ENCODE data around the gene GOLGA6L10.
"Not testable (repeated sequence)": the region's sequence is repeated elsewhere in the genome, so short reads cannot be mapped to it uniquely, and the experiment has no call there.

Gene GOLGA6L10

DNA sequence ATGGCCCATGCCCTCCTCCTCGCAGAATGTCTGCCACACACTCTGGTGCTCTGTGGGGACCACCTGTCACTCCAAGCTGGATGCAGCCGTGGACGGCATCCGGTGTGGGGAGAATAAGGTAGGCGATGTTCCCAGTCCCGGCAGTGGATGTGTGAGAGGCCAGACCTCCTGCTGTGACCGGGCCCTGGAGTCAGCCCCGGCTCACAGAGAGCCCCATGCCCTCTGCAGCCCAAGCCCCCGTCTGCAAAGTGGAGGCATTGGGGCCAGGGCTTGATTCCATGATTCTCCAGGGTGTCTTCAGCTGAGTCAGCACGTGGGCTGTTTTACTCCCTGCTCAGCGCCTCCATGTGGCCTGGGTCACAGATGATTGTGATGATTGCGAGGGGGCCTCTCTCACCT, 32.2 kb downstream of the GOLGA6L10 start:
- DNase-seq = no peak

DNA sequence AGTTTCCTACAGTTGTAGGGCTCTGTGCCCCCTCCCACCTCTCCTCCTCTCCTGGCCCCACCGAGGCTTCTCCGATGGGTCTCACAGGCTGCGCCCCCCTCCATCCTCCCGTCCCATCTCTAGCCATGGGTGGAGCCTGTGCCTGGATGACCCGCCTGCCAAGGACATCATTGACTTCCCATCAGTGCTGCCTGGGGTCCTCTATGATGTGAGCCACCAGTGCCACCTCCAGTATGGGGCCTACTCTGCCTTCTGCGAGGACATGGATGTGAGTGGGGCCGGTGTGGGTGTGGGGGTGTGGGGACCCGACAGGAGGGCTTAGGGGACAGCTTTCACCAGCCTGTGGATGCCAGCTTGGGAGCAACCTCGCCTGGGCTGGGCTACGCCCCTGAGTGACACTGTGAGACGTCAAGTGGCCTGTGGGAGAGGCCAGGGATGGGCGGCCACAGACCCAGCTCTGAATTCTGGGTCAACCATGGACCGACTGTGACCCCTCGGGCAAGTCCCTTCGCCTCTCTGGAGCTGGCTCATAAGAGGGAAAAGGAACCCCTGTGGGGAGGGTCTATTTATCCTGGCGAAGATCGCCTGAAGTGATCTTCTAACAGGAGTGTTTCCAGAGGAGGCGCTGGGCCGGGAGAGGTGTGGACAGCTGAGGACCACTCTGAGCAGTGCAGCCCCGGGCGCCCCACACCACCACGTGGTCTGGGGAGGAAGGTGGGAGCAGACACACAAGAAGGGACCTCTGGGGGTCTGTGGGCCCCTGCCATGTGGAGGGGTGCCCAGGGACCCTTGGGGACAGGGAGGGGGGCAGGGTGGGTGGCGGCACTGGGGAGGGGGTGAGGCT, 32.8 kb downstream of the GOLGA6L10 start:
- not testable (repeated sequence) for DNase-seq

DNA sequence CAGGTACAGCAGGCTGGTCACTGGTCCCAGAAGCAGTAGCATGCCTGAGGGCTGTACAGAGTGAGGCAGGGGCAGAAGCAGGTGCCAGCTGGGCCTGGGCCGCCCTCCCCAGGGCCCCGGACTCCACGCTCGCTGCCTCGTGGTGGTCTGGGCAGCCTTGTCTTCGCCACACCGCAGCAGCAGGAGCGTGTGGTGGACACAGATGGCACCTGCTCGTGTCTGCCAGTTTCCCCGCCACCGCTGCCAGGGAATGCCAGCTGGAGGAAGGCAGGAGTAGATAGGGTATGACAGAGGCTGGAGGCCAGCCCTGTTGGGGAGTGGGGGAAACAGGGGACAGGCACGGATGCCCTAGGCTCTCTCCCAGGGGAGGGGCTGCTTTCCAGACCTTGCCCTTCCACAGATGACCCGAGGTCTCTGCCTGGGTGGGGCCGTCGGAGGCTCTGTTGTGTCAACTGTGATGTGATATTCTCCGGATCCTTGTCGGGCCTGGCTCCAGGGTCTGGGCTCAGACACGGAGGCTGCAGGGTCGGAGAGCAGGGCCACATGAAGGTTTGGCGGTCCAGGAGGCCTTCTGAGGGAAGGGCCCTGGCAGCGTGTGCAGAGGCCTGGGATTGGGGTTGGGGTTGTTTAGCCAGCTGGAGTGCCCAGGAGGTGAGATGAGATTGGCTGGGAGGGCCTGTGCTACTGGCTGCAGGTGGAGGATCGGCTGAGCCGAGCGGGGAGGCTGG, 33.6 kb downstream of the GOLGA6L10 start:
- DNase-seq = no peak

DNA sequence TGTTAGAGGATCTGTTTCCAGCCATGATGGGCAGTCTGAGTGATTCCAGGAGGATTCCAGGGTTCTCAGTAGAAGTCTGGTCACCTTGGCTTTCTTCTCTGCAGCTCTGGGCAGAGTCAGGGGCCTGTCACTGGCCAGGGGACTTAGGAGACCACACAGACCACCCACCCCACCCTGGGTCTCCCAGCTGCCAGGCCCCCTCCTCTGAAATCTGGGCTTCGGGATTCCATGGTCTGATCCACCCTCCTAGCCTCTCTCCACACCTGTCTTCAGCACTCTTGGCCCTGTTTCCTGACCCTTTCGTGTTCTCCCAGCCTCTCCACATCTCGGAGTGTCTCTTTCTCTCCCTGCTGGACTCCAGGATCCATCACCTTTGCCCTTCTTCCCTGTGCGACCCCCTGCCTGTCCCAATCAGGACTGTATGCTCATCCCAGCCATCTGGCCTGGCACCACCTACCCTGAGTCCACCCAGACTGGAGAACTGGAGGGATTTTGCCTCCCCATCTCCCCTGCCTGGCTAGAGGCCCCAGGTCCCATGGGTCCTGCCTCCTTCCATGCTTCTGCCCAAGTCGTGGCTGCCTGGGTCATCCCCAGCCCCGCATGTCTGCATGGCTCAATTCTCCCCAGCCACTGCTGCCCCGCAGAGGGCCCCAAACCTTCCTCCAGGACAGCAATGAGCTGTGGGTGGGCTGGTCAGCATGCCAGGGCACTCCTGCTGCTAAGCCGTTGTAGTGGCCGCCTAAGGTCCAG, 34.3 kb downstream of the GOLGA6L10 start:
- no peak for DNase-seq

DNA sequence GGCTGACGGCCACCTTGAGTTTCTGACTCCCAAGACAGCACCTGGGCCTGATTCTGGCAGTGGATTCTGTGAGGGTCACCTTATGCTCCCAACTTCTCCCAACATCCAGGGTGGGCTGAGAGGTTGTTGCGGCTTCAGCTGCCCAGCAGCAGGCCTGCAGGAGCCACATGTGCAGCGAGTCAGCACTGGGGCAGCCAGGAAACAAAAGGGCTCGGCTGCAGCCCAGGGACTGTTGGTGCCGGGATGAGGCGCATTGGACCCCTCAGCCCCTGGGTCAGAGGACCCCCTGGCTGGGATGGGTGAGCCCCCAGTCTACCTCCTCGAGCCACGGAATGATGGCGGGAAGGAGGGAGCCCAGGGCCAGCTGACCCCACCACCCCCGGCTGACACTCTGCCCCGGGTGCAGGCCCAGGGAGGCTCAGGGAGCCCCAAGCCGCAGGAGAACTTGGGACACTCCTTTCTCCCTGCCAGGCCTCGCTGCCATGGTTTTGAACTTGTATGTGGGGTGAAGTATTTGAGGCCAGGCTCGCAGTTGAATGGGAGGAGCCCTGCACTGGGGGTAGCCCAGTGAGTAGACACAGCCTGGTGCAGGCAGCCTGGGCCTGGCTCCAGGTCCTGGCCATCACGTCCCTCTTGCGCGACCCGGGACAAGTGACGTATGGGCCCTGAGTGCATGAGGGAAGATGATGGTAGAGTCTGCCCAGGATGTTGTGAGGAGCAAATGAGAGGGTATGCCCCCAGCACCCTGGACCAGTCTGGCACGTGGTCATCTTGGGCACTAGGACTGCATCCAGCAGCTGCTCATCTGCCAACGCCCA, 35.1 kb downstream of the GOLGA6L10 start:
- not testable (repeated sequence) for DNase-seq

DNA sequence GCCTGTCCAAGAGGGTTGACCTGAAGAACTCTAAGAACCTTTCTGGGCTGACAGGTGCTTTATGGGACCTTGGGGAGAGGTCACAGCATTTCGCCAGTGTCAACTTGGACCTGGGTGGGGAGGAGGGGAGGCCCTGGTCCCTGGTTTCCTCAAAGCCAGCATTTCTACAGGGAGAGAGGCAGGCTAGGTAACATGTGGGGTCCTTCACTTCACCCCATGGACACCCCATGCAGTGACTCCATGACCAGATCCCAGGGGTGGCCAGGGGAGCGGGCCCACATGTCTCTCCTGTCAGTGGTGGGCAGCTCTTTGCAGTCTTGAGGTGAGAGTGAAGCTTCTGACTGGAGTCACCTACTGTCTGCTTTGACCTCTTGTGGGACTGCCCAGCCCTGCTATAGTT, 35.8 kb downstream of the GOLGA6L10 start:
- DNase-seq = no peak

DNA sequence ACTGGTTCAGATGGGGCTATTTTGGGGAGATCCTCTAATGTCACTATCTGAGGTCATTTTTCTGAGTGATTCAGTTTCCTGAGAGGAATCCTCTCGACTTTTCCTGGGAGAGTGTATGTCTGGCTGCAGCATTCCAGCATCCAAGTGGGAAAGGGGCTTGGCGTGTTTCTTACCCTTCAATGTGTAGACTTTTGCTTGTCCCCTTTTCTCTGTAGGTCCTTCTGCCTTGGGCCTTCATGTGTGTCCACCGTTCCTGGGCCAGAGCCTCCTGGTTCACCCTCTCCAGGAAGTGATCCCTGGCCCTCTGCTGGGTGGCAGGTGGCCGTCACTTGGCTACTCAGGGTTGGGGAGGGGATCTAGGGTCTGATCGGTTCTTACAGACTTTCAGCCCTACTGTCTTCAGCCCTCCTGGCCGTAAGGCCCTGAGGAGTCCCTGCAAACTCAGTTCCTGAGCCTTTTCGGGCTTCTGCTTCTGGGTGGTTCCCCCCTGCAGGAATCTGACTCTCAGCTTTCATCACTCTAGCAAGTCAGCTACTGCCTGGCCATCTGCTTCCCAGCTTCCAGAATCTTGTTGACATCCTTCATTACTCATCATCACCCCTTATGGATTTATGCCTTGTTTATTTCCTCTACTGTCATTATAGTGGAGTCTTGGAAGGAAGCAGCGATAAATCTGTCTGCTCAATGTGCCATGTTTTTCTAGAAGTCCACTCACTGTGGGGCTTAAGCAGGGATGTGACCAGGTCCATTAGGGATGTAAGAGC, 36.5 kb downstream of the GOLGA6L10 start:
- no peak for DNase-seq

DNA sequence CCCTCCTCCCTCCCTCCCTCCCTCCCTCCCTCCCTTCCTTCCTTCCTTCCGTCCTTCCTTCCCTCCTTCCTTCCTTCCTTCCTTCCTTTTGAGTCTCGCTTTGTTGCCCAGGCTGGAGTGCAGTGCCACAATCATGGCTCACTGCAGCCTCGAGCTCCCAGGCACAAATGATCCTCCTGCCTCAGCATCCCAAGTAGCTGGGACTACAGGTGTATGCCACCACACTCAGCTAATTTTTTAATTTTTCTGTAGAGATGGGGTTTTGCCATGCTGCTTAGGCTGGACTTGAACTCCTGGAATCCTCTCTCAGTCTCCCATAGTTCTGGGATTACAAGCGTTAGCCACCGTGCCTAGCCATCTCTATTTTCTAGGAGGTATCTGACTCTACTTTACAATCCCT, 38.0 kb downstream of the GOLGA6L10 start:
- DNase-seq = not testable (repeated sequence)

DNA sequence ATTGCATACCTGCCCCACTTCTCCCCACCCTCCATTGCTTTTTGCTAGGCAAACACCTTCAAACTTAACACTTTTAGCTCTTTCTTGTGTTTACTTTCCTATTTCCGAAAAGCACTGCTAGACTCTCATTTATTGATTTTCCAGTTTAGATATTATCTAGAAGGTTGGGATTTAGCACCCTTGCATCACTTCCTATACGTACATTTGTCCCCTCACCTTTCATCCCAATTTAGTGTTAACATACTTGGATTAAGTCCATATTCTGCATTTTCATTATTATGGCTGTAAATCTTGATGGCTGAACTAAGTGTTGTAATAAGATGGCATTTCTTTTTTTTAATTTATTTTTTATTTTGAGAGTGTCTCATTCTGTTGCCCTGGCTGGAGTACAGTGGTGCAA, 39.5 kb downstream of the GOLGA6L10 start:
- no peak for DNase-seq

DNA sequence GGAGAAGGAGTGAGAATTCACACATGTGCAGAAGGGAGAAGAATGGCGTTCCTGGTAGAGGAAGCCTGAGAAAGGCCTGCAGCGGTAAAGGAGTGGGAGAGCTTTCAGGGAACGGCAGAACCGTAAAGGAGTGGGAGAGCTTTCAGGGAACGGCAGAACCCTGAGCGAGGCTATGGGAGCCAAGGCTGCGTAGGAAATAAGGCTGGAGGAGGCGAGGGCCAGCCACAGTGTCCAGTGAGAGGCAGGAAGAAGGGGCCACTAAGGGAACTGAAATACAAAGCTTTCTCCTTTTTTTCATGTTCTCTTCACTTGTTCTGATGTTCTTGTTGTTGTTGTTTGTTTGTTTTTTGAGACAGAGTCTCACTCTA, 41.6 kb downstream of the GOLGA6L10 start:
- no peak for DNase-seq

DNA sequence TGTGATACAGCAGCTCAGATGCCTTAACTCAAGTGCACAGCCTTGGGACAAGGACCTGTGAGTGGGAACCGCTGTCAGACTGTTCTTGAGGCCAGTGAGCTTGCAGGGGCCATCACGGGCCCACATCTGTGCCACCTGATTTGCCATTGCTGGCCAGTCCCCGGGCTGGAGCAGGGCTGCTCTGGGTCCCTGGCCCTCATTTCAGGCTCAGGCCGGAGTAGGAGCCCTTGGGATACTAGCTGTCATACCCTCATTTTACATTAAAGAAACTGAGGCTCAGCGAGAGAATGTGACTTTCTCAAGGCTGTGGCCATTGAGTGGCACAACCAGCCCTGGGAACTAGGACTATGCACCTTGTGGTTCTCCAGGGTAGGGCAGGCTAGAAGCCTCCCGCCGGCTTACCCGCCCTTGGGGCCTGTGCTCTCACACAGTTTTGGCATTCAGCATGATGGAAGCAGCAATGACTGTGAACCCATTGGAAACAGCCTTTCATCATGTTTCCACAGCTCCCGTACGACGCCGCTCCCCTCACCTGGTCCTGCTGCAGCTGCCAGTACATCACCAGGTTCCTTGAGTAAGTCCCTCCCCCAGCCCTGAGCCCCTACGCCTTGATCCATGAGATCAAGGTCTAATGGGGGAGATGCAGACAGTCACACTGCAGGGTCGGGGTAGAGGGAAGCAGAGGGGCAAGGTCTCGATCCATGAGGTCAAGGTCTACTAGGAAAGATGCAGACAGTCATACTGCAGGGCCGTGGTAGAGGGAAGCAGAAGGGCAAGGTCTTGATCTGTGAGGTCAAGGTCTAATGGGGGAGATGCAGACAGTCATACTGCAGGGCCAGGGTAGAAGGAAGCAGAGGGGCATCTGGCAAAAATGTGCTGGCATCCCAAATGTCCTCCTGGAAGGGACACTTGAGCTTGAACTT, 42.2 kb downstream of the GOLGA6L10 start:
- DNase-seq = no peak

DNA sequence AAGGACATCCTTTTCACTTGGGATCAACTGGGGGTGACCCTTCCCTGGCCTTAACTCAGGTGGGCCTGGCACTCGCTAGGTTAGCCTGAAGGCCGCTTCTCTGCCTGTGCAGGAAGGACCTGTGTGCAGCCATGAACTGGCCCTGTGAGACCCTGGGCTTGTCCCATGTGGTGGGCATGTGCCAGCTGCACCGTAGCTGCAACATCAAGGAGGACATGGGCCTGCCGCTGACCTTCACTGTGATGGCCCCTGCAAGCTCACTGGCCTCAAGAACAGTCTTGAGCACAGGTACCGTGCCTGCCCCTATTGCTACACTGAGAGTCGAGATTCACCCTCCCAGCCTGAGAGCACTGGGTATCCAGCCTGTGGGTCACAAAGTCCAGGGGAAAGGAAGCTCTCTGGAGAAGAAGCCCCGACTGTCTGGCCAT, 43.6 kb downstream of the GOLGA6L10 start:
- no peak for DNase-seq

DNA sequence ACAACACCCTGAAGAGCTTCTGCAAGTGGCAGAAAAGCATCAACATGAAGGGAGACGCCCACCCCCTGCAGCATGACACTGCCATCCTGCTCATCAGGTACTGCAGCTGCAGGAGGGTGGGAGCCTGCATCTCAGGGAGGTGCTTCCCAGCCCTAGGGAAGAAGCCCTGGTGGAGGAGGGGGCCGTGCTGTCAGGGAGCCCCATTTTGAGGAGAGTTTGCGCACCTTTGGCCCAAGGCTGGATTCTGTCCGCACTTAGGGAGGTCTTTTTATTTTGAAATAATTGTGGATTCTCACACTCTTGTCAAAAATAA, 44.5 kb downstream of the GOLGA6L10 start:
- no peak for DNase-seq

DNA sequence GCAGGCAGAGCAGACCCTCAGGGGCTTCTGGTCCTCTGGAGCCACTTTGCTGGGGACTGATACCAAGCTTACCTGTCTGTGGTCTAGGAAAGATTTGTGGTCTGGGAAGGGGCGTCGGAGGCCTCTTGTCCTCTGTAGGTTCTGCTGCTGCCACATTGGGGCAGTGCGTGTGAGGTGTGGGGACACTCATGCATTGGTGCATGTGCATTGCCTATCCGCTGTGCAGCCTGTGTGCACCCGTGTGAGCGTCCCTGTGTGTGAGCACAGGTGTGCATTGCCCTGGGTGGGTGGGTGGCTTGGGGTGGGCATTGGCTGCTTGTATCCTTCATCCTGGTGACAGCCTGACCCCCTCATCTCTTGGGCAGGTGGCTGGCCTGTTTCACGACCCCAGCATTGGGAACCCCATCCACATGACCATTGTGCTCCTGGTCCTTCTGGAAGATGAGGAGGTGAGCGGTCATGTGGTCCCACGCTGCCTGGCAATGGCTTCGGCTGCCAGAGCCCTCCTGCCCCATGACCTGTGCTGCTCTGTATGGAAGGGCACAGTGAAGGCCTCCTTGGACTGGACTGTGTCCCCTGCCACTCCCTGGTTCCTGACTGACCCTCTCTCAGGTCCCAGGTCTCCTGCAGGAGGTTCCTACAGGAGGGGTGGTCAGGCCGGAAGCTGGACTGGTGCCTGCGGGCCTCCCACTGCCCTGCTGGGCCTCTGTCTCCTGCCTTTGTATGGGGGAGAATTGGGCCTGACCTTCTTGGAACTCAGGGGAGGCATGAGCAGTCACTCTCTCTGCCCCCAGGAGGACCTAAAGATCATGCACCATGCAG, 45.1 kb downstream of the GOLGA6L10 start:
- DNase-seq = no peak

DNA sequence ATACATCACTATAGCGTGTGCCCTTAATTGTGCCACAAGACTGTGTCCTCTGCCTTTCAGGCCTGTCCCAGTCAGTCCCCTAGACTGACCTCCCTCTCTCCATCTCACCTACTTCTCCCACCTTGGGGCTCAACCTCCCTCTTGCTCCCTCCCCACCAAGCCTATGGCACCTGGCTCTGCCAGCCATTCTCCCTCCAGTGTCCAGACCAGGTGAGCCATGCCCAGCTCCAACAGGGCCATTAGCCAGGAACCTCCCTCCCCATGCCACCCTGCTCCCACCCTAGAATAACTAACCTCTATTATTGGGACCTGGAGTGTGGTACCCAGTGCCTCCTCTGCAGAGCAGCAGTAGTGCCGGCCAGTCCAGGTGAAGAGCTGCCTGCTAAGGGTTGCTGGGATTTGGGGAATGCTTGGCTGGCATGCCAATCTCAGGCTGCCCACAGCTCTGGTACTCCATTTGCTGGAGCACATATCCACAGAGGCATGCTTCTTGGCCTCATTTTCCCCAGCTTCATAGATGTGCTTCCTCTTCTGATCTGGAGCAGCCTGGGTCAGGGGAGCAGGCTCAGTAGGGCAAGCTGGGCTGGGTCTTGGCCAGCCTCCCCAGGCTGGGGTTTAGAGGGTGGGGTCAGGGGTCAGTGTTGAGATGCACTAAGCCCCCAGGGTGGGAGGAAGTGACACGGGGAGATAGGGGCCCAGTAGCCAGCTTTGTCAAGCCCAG, 47.8 kb downstream of the GOLGA6L10 start:
- DNase-seq = no peak

DNA sequence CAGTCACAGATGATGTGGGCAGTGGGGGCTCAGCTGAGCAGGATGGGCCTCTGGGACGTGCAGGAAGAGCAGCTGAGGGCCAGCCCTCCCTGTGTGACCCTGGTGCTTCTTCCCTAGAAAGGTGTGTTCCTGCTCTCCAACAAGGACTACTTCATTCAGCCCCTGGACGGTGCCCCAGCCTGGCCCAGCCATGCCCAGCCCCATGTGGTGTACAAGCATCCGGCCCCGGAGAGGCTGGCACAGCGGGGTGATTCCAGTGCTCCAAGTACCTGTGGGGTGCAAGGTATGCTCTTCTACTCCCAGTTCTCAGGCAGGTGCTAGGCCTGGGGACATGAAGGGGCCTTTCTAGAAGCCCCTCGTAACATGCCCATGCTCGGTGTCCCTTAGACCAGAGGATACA, 48.4 kb downstream of the GOLGA6L10 start:
- DNase-seq = no peak

DNA sequence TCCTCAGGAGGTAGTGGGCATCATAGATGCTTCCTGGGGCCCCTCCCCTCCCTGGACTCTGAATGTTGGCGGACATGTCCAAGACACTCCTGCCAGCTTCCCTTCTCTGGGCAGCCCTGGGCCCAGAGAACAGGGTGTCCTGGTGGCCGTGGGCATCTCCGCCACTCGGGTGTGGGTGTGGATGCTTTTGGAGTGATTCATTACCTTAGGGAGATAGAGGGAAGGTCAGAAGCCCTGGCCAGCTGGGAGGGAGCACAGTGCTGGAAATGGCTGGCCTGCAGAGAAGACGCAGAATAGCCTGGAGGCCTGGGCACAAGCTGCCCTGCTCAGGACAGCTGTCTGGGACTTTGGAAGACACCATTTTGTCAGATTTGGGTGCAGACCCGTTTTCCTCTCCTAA, 48.9 kb downstream of the GOLGA6L10 start:
- DNase-seq = not testable (repeated sequence)

DNA sequence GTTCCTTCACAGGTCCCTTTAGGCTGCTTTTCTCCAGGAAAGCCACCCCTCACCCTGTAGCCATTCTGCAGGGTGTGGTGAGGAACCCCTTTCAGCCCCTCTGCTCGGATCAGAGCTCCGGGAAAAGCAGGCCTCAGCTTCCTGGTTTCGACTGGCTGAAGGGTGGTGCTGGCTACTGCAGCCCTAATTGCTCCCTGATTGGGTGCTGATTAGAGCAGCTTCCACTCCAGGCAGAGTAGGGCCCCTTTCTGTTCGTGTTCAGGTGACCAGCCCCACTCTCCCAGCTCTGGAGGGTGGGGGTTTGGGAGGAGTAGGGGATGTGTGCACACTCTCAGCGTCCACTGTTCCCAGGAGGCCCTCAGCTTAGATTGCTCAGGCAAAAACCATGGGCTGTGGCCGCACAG, 49.8 kb downstream of the GOLGA6L10 start:
- DNase-seq = not testable (repeated sequence)

DNA sequence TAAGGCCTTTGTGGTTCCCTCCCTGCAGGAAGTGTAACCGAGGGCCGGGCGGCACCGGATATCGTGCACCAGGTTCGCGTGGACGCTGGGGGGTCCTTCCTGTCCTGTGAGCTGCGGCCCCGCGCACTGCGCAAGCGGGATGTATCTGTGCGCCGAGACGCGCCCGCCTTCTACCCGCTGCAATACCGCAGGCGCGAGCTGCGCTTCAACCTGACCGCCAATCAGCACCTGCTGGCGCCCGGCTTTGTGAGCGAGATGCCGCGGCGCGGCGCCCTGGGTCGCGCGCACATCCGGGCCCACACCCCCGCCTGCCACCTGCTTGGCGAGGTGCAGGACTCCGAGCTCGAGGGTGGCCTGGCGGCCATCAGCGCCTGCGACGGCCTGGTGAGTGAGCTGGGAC, 50.8 kb downstream of the GOLGA6L10 start:
- DNase-seq = no peak
